Measurements from ENCODE around the gene TCIRG1. TPM values are rescaled to one million over a fixed set of nuclear protein-coding genes. Genes with fewer than 3 reads are reported as not detected.

Gene TCIRG1
- total RNA-seq, 1 experiment from 2014 or later, result 51.1 TPM

DNA sequence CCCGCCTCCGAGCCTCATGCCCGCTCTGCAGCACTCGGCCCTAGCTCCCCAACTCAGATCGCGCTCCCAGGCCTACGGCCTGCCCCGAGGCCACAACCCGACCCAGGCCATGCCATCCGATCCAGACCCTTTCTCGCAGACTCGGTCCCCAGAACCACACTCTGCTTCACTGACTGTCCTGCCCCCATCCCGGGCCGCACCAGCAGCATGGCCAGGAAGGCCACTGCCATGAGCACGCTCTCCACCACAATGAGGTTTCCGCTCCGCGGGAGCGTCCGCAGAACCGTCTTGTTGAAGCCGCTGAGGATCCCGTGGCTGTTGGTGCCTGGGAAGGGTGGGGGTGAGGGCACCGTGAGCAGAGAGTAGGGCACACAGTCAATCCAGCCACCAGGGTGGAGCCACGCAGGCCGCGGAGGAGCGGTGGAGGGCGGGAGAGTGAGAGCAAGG, 41.3 kb upstream of the TCIRG1 start:
- DNase-seq (ENCODE audit: low spot score) (no peak), ATAC-seq (no peak; the same call in 1 of the 2 replicates)
- TF ChIP-seq GRHL2 (CRISPR knock-in tag; IDR thresholded peaks at IDR 0.05; ENCODE audit: insufficient replicate concordance, severe bottlenecking), result no peak
- TF ChIP-seq, protein P1, sequence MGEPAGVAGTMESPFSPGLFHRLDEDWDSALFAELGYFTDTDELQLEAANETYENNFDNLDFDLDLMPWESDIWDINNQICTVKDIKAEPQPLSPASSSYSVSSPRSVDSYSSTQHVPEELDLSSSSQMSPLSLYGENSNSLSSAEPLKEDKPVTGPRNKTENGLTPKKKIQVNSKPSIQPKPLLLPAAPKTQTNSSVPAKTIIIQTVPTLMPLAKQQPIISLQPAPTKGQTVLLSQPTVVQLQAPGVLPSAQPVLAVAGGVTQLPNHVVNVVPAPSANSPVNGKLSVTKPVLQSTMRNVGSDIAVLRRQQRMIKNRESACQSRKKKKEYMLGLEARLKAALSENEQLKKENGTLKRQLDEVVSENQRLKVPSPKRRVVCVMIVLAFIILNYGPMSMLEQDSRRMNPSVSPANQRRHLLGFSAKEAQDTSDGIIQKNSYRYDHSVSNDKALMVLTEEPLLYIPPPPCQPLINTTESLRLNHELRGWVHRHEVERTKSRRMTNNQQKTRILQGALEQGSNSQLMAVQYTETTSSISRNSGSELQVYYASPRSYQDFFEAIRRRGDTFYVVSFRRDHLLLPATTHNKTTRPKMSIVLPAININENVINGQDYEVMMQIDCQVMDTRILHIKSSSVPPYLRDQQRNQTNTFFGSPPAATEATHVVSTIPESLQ (CRISPR knock-in tag; IDR thresholded peaks at IDR 0.05), result no peak
- TF ChIP-seq ZNF416 (CRISPR knock-in tag; IDR thresholded peaks at IDR 0.05), result no peak
- no peak for TF ChIP-seq MYBL2 (CRISPR knock-in tag; IDR thresholded peaks at IDR 0.05)
- TF ChIP-seq, protein P2, sequence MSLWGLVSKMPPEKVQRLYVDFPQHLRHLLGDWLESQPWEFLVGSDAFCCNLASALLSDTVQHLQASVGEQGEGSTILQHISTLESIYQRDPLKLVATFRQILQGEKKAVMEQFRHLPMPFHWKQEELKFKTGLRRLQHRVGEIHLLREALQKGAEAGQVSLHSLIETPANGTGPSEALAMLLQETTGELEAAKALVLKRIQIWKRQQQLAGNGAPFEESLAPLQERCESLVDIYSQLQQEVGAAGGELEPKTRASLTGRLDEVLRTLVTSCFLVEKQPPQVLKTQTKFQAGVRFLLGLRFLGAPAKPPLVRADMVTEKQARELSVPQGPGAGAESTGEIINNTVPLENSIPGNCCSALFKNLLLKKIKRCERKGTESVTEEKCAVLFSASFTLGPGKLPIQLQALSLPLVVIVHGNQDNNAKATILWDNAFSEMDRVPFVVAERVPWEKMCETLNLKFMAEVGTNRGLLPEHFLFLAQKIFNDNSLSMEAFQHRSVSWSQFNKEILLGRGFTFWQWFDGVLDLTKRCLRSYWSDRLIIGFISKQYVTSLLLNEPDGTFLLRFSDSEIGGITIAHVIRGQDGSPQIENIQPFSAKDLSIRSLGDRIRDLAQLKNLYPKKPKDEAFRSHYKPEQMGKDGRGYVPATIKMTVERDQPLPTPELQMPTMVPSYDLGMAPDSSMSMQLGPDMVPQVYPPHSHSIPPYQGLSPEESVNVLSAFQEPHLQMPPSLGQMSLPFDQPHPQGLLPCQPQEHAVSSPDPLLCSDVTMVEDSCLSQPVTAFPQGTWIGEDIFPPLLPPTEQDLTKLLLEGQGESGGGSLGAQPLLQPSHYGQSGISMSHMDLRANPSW (CRISPR knock-in tag; conservative IDR thresholded peaks at IDR 0.05; ENCODE audit: low read depth), result no peak
- TF ChIP-seq CREB1 (CRISPR knock-in tag; IDR thresholded peaks at IDR 0.05), result no peak
- TF ChIP-seq, protein P3, sequence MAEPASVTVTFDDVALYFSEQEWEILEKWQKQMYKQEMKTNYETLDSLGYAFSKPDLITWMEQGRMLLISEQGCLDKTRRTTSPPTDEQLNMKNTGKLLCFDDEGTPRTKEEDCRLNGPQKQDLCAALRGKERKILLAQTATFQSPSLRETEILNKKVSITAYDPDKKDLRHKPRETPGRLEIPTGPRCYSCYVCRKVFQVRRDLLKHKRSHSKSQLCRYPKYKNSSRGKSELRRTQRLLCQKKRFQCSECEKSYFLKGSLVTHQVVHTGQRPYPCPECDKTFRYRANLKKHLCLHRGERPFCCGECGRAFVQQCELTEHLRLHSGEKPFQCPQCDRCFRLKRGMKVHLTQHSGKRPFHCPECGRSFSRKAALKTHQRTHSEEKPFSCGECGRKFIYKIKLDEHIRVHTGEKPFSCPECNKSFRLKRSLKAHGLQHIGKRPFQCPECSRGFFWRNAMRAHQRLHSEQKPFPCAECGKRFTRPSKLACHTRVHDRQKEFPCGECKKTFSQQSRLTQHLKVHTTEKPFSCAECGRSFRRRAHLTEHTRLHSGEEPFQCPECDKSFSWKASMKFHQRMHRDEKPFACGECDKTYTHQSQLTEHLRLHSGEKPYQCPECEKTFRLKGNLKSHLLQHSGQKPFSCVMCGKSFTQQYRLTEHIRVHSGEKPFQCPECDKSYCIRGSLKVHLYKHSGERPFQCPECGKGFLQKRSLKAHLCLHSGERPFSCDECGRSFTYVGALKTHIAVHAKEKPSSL (CRISPR knock-in tag; conservative IDR thresholded peaks at IDR 0.05), result no peak
- TF ChIP-seq FOXJ3 (CRISPR knock-in tag; IDR thresholded peaks at IDR 0.05; ENCODE audit: borderline replicate concordance), result no peak
- TF ChIP-seq, protein P4, sequence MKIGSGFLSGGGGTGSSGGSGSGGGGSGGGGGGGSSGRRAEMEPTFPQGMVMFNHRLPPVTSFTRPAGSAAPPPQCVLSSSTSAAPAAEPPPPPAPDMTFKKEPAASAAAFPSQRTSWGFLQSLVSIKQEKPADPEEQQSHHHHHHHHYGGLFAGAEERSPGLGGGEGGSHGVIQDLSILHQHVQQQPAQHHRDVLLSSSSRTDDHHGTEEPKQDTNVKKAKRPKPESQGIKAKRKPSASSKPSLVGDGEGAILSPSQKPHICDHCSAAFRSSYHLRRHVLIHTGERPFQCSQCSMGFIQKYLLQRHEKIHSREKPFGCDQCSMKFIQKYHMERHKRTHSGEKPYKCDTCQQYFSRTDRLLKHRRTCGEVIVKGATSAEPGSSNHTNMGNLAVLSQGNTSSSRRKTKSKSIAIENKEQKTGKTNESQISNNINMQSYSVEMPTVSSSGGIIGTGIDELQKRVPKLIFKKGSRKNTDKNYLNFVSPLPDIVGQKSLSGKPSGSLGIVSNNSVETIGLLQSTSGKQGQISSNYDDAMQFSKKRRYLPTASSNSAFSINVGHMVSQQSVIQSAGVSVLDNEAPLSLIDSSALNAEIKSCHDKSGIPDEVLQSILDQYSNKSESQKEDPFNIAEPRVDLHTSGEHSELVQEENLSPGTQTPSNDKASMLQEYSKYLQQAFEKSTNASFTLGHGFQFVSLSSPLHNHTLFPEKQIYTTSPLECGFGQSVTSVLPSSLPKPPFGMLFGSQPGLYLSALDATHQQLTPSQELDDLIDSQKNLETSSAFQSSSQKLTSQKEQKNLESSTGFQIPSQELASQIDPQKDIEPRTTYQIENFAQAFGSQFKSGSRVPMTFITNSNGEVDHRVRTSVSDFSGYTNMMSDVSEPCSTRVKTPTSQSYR (CRISPR knock-in tag; IDR thresholded peaks at IDR 0.05), result no peak
- no peak for TF ChIP-seq ZNF317 (CRISPR knock-in tag; IDR thresholded peaks at IDR 0.05; ENCODE audit: borderline replicate concordance, low read depth)
- no peak for TF ChIP-seq ZNF423 (CRISPR knock-in tag; IDR thresholded peaks at IDR 0.05)
- TF ChIP-seq MLX (CRISPR knock-in tag; IDR thresholded peaks at IDR 0.05), result no peak
- no peak for TF ChIP-seq NR1H2 (CRISPR knock-in tag; IDR thresholded peaks at IDR 0.05)
- no peak for TF ChIP-seq PRRX2 (CRISPR knock-in tag; IDR thresholded peaks at IDR 0.05)
- H3K27ac Mint-ChIP-seq, result peak overlapping the region; percentile 67; the same call in 1 of the 2 replicates
- H3K4me3 Mint-ChIP-seq, result peak overlapping the region; percentile 75; the same call in 1 of the 2 replicates
- peaks cover 2% of the 10 kb centered on the region for H3K36me3 Mint-ChIP-seq
- POLR2A ChIA-PET, result no interaction called here
- H3K27me3 Mint-ChIP-seq (ENCODE audit: low read depth), result peaks cover 5% of the 10 kb centered on the region
- CTCF ChIA-PET, result interaction anchor here (0.7 to 2.1 kb wide), 9 partner anchors 13 to 368 kb away, joined by 3 to 17 read pairs (median 5); partner anchors contain the start of genes ALDH3B1, NDUFS8 and NUDT8
- H3K4me1 Mint-ChIP-seq, result peaks cover 20% of the 10 kb centered on the region
- no peaks in the 10 kb centered on the region for H3K9me3 Mint-ChIP-seq

Measured in WTC11 (cell line).